HG02885 (cell line): ENCODE results near the gene SFT2D2.
A peak's percentile ranks its signal among the peaks of the same experiment; 100 is the strongest.

Experiments
- ATAC-seq: cut with Tn5 transposase; IDR thresholded peaks from one replicate; pipeline ENCODE4 v1.9.1; 2021; ENCODE audit warnings: mild to moderate bottlenecking; ENCODE audit not compliant: unreplicated experiment, poor library complexity

Gene SFT2D2

DNA sequence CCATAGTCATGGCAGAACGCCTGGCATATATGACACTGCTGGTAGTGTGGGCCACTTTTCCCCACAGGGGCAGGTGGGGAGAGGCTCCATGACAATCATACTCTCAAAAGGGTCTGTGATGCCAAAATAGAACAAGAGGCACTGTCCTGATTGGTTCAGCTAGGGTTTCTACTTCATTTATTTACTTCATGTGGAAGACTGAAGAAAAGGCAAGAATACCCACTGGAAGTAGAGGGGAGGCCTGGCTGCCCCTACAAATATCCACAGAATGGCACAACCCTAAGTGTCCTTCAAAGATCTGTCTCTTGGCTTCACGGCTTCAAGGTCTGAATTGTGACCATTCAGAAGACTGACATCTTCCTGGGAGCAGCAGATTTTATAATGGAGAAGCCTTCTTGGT, 4.5 kb upstream of the SFT2D2 start:
- no peak for ATAC-seq

- ATAC-seq, result no peak
Measured at GRCh38 chr1:168223261-168223660, 2.5 kb upstream of the SFT2D2 start.

DNA sequence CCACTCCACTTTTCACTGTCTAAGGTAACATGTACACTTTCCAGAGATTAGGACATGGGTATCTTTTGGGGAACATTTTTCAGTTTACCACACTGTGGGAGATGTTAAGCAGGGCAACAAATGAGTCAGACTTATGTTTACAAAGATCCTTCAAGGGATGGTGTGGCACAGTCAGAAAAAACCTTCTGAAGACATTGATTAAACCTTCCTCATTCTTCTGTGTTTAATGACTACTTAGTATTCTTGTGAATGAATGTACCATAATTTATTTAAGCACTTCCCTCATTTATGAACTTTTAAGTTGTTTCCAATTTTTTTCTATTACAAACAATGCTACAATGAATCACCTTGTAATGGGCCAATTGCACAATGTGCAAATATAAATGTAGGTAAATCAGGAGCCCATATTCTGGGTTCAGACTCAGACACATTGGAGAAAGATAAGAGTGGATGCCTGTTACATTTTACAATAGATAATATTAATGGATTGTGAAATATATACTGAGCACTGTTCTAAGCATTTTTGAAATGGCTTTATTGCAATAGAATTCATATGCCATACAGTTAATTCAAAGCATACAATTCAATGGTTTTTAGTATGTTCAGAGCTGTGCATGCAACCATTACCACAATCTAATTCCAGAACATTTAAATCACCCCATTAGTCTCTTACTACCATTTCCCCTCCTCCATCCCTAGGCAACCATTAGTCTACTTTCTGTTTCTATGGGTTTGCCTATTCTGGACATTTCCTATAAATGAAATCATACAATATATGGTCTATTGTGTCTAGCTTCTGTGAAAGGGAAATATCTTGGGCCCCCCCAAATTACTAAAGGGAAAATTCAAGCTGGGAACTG, 1.9 kb upstream of the SFT2D2 start:
- no peak for ATAC-seq

- no peak for ATAC-seq
Measured at GRCh38 chr1:168224991-168225390, 813 bp upstream of the SFT2D2 start.

- ATAC-seq, result peak; percentile 34
Measured at GRCh38 chr1:168227620-168228019, 1.8 kb downstream of the SFT2D2 start.

DNA sequence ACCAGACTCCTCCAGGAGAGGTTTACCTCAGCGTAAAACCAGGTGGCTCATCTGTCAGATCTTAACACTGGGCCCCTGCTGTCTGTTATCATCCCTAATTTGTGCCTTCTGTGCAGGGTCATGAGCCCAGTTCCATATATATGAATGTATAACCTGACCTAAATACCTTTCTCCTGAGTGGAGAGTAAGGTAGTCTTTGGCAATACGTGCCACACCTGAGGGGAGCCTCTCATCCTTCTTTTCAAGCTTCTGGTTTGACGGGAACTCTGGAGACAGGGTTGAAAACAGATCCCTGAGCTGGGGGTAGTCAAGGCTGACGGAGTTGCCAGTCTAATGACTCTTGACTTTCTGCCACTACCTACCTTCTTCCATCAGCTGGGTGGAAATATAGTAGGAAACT, 4.1 kb downstream of the SFT2D2 start:
- ATAC-seq, result no peak

DNA sequence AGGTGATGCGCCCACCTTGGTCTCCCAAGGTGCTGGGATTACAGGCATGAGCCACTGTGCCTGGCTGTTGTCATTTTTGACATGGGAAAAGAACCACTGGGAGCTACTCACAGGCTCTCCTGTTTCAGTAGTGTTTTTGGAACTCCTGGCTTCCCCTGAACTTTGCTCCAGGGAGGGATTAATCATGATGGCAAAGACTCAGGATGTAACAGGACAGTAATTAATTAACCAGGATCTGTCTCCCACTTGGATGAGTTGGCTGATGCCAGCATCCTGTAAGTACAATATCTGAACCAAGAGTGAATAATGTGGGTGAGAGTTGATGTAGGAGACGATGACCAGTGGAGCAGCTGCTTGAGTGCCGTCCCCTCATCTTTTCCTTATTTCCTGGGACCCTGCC, 4.9 kb downstream of the SFT2D2 start:
- no peak for ATAC-seq

DNA sequence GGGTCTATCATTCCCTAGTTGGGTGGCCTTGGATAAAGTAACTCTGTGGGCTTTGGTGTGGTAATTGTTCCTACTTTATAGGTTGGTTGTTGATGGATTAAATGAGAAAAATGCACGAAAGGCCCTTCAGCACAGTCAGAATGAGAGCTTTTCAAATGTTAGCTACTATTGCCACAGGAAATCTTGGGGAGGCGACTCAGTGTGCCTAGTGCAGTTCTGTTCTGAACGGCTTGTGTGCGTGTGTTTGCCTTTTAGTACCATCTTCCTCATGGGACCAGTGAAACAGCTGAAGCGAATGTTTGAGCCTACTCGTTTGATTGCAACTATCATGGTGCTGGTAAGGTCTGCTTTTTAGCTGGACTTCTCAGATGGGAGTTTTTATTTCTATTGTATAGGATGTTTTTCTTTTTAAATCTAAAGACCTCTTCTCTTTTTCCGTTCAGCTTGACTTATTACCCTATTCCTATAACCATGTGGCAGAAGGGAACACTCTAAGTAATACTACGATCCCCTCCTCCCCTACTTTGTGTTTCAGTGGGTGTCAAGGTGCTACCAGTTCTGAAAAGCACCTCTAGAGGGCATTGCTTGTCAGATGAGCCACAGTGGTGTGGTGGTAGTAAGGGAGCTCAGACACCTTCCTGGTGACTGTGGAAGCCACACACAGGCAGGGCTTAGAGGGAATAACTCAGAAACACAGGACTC, 9.2 kb downstream of the SFT2D2 start:
- ATAC-seq, result peak; percentile 92

- ATAC-seq, result peak; percentile 14
Measured at GRCh38 chr1:168235548-168235885, 9.7 kb downstream of the SFT2D2 start.

GRCh38 chr1:168235937-168236336, 10.1 kb downstream of the SFT2D2 start:
- ATAC-seq, result no peak

- no peak for ATAC-seq
Measured at GRCh38 chr1:168236836-168237611, 11.2 kb downstream of the SFT2D2 start.

- no peak for ATAC-seq
Measured at GRCh38 chr1:168243198-168243597, 17.4 kb downstream of the SFT2D2 start.

GRCh38 chr1:168243636-168244212, 17.9 kb downstream of the SFT2D2 start:
- no peak for ATAC-seq

DNA sequence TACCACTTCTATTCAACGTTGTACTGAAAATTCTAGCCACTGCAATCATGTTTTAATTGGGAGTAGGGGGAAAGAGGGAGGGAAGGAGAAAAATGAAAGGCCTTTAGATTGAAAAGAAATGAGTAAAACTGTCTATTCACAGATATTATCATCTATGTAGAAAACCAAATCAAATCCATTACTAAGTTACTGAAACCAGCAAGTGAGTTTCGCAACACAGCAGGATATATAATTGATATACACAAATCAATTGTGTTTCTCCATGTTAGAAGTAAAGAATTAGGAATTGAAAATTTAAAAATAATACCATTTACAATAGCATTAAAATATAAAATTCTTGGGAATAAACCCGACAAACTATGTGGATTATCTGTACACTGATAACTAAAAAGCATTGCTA, 19.2 kb downstream of the SFT2D2 start:
- ATAC-seq, result no peak

DNA sequence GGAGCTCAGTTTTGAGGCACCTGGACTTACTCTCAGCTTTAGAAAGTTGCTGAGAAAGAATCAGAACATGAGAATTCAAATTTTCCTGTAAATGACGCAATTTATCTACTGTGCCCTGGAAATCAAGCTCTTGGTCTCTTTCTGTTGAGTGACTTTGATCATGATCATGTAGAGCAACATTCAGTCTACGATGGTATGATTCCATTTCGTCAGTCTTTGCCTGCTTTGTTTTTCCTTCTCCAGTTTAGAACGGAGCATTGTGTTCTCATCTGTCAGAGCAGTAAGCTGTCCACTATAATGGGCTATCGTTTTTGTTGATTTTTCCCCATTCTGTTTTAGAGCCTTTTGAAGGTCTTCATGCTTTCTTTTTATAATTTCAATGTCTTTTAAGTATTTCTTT, 20.7 kb downstream of the SFT2D2 start:
- ATAC-seq, result no peak

- ATAC-seq, result no peak
Measured at GRCh38 chr1:168252204-168252733, 26.5 kb downstream of the SFT2D2 start.

GRCh38 chr1:168256164-168256563, 30.4 kb downstream of the SFT2D2 start:
- ATAC-seq, result no peak

- ATAC-seq, result no peak
Measured at GRCh38 chr1:168257397-168257796, 31.6 kb downstream of the SFT2D2 start.

DNA sequence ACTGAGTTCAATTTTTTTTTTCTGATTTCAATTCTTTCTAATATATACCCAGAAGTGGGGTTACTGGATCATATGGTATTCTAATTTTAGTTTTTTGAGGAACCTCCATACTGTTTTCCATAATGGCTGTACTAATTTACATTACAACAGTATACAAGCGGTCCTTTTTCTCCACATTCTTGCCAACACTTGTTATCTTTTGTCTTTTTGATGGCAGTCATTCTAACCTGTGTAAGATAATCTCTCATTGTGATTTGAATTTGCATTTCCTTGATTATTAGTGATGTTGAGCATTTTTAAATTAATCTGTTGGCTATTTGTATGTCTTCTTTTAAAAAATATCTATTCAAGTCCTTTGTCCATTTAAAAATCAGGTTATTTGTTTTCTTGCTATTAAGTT, 33.8 kb downstream of the SFT2D2 start:
- no peak for ATAC-seq

DNA sequence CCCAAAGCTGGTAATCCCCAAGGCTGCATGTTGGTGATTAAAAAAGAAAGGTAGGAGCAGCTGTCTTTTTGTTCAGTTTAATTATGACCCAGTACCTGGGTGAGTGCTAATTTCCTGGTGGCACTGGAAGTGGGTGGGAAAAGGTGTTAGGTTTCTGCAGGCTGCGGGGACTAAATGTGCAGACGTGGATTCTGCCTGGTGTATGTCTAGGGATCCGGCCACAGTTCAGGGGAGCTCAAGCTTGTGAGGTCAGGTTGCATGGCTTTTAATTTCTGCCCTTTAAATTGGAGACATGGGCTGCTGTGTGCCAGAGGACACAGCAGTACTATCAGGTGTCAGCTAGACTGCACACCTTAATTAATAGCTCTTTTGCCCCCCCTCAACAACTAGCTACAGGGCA, 34.6 kb downstream of the SFT2D2 start:
- no peak for ATAC-seq

DNA sequence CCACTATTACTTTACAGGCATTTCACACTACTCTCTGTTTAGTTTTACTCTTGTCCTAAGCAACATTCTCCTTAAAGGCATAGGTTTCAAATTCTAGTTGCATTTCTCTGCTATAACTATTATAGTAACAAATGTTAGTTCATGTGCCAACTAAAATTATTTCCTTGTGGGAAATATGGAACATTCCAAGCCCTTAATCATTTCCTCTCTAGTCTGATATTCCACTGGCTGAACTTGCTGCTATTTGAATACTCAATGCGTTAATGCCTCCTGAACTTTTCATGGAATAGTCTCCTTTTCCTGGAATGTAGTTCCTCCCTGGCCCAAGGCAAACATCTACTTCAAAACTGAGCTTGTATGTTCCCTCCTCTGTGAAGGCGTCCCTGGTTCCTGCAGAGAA, 35.6 kb downstream of the SFT2D2 start:
- ATAC-seq, result no peak
